T47D (cell line): ENCODE results near the gene ERMAP.

Experiments
- DNase-seq, 2 experiments: peaks; one replicate each; pipeline versions ENCODE4 v3.0.0 to v3.0.0-alpha.2; 2011 to 2012; ENCODE audit warnings: low read depth in 1 of 2, low spot score in 1 of 2
- JUND ChIP-seq: IDR thresholded peaks from 2 replicates; pipeline ENCODE4 v1.6.1; 2012; ENCODE audit warnings: low read depth
- in situ Hi-C: cut with HindIII; loops from 2 replicates; pipeline ENCODE4 v1.10.0; 2016; ENCODE audit warnings: low sequenced_read_pairs, low pct_unique_long_range_greater_than_20kb

ERMAP gene, protein sequence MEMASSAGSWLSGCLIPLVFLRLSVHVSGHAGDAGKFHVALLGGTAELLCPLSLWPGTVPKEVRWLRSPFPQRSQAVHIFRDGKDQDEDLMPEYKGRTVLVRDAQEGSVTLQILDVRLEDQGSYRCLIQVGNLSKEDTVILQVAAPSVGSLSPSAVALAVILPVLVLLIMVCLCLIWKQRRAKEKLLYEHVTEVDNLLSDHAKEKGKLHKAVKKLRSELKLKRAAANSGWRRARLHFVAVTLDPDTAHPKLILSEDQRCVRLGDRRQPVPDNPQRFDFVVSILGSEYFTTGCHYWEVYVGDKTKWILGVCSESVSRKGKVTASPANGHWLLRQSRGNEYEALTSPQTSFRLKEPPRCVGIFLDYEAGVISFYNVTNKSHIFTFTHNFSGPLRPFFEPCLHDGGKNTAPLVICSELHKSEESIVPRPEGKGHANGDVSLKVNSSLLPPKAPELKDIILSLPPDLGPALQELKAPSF

DNA sequence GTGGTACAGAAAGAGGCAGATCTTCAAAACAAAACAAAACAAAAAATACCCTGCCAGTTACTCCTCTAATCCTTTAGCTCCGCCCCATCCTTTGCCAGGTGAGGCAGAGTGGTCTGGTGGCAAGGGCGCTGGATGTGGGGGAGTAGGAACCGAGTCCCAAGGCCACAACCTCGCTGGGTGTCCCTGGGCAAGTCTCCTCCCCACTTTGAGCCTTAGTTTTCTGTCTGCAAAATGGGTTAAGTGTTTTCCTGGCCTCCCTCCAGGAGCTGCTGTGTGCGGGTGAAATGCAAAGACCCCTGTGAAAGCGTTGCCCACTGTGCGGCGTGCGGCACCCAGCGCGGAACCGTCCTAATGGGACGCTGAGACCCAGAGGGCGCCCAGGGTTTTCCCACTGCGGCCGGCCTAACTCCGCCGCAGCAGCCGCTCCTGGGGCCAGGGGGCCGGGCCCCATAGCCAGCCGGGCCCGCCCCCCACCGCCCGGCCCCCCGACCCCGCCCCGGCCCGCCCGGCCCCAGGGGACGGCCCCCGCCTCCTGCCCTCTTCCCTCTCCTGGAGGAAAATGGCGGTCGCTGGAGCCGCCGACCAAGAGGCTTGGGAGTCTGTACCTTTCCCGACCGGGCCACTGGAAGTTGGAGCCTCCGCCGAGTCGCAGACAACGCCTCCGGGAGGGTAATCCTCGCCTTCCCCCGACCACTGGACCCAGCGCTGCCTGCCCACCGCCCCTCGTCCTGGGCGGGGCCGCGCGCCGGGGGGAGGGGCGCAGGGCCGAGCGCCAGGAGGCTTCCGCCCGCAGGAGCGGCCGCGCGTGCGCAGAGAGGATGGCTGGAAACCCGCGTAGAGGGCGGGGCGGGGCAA is at the start of gene ERMAP, which contains the start of gene SVBP:
ERMAP (plus strand) TSS at position 538 of the 855 bp plus-strand sequence. CDS start 13,327 bp downstream, outside the sequence.
SVBP (minus strand) TSS at position 813 of the 855 bp plus-strand sequence. CDS start 853 bp downstream, outside the sequence.
- no peak for TF ChIP-seq JUND
- in situ Hi-C loops, result no loop called here
- peak; percentile 78 to 85 for DNase-seq

DNA sequence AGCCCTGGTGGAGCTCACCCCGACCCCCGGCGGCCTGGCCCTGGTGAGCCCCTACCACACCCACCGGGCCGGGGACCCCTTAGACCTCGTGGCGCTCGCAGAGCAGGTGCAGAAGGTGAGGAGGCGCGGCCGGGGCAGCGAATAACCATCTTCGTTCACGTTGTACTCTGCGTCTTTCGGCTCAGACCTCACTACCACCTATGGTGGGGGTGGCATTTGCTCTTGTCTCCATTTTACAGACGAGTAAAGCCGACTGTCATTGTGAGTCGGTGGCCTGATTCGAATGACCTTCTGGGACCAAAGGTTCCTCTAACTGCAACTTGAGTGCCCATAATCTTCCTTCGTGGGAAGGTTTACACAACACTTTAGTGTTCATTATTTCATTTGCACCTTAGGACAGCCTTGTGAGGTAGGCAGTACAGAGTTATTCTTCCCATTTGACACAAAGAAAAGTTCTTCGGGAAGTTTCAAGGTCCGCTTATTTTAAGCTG is 49.4 kb upstream of the ERMAP start:
- TF ChIP-seq JUND, result no peak
- in situ Hi-C loops, result no loop called here
- peak in 1 of 2 experiments; percentile 11 for DNase-seq

DNA sequence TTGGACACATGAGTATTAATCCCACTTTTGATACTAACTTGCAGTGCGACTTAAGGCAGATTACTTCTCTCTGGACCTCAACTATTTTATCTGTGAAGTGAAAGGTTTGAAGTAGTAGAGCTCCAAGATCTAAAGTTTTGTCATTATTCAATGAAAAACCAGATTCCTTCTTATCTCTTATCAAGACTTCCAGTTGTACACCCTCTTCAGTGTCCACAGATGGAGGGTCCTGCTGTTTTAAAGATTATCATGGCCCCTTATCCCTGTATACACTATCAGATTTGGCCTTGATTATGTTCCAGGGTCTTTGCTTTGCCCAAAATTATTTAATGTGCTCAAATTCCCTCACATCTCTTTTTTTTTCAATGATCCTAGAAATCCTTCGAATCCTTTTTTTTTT is 48.8 kb upstream of the ERMAP start:
- in situ Hi-C loops, result no loop called here
- DNase-seq, result no peak
- no peak for TF ChIP-seq JUND

DNA sequence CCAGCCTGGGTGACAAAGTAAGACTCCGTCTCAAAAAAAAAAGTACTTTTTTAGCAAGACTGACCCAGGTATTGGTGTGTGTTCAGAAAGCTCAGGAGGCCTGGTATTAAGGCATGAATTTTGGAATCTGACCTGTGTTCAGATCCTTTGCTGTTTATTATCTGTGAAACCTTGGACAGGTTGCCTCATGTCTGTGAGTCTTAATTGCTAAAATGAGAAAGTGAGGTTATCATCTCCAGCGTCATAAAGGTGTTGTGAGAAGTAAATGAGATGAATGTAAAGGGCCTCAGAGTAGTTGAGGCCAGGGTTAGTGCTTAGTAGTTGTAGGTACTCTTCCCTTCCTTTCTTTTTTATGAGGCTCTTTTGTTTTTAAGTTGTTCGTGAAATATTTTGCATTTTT is 47.1 kb upstream of the ERMAP start:
- no peak for TF ChIP-seq JUND
- no peak for DNase-seq
- in situ Hi-C loops, result no loop called here

DNA sequence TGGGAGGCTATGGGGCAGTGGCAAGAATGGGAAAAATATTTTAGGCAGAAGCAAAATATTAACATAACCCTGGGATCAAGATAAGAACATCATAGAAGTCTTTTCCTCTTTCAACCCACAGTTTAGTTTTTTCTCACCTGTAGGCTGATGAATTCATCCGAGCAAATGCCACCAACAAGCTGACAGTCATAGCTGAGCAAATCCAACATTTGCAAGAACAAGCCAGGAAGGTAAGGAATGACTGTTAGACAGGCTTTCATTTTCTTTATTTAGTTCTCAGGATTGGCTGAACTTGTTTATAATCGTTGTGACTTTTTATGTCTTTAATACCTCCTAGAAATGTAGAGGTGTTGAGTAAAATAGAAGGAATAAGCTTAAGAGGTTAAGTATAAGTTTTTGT is 43.5 kb upstream of the ERMAP start:
- in situ Hi-C loops, result no loop called here

DNA sequence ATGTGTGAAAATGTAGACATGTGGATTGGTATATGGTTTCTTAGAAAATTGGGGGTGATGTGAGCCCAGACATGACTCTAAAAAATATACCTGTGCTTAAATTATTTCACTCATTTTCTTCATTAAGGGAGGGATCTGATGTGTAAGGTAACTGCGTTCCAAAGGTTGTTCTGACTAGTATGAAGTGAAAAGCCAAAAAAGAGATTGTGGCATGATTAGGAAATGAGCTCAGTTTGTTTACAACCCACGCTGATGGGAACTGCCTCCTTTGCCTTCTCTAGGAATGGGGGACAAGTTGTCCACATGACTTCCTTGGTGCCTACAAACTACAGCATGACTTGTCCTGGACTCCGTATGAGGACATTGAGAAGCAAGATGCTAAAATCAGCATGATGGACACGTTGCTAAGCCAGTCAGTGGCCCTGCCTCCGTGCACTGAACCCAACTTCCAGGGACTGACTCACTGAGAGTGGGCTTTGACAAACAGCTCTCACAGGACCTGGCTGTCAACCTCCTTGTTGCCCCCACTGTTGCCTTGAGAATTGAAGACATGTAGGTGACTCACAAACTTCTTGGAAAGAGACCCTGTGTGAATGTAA is 41.9 kb upstream of the ERMAP start:
- in situ Hi-C loops, result no loop called here

More for the DNA sequence above, 43.5 kb upstream of the ERMAP start:
- DNase-seq, result no peak
- no peak for TF ChIP-seq JUND

DNA sequence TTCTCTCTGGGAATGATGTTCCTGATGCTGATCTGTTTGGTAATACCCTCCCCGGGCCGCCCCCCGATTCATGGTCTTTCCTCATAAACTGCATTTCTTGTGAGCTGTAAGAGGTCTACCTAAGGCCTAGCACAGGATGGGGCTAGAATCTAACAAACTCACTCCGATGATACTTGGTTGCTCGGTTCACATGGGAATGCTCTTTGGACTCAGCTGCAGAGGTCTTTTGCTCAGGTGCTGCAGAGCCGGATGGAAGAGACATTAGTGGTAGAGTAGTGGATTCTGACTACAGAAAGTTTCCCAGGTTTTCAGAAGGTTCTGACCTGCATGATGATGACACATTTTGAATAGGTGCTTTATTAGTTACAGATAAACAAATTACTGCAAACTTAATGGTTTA is 40.4 kb upstream of the ERMAP start:
- no peak for DNase-seq
- in situ Hi-C loops, result no loop called here
- no peak for TF ChIP-seq JUND

More for the DNA sequence above, 41.9 kb upstream of the ERMAP start:
- no peak for DNase-seq
- TF ChIP-seq JUND, result no peak

DNA sequence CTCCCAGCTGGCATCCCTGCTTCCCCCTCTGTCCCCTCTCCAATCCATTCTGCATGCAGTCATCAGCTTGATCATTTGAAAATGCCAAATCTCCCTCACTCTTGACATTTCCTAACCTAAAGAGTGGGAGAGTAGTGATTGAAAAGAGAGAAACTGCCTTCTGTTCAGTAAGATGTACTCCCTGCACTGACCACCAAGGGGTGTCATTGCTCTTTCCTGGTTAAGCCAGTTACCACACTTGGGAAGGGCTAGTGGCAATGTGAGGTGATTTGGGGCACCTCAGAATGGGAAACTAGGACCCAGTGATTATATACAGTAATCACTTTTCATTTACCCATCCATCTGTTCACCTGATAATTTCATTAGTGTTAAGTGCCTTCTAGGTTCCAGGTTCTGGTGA is 39.1 kb upstream of the ERMAP start:
- TF ChIP-seq JUND, result no peak
- DNase-seq, result peak; percentile 21 to 56
- in situ Hi-C loops, result no loop called here

DNA sequence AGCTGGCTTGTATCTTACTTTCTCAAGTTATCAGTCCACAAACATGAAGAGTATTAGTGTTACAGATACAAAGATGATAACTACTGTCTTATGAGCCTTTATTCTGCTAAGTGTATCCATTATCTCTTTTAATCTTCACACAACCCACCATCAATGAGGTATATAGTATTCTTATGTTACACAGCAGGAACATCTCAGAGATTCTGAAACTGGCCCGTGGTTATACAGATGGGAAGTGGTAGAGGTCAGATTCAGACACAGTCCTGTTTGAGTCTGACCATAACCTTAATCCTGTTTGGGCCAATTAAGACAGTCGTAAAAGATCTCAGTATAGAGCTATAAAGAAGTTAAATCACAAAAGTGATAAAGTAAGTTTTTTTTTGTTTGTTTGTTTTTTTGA is 37.2 kb upstream of the ERMAP start:
- no peak for DNase-seq
- TF ChIP-seq JUND, result no peak
- in situ Hi-C loops, result no loop called here

DNA sequence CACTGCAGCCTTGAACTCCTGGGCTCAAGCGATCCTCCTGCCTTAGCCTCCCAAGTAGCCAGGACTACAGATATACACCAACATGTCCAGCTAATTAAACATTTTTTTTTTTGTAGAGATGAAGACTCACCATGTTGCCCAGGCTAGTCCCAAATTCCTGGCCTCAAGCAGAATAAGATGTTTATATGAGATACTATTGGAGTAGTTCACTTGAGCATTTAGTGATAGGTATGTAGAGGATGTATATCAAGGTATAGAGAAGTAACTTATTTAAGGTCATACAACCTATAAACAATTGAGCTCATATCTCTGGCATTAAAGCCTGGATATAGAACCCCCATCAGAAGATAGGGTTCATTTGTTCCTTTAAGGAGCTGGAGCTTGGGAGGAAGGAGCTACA is 36.7 kb upstream of the ERMAP start:
- TF ChIP-seq JUND, result no peak
- in situ Hi-C loops, result no loop called here
- no peak for DNase-seq

DNA sequence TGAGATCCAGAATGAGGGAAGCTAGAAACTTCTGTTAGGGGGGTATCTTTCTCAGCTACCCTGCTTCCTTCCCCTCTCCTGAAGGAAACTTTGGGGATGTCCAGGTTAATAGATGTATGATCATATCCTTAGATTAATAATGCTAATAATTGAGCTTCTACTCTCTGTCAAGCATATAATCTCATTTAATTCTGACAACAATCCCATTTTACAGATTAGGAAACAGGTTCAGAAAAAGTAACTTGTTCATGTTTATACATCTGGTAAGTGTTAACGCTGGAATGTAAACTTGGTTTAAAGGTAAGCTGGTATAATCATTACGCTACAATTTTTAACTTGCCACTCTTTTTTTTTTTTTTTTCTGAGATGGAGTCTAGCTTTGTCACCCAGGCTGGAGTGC is 33.8 kb upstream of the ERMAP start:
- no peak for TF ChIP-seq JUND
- in situ Hi-C loops, result no loop called here

DNA sequence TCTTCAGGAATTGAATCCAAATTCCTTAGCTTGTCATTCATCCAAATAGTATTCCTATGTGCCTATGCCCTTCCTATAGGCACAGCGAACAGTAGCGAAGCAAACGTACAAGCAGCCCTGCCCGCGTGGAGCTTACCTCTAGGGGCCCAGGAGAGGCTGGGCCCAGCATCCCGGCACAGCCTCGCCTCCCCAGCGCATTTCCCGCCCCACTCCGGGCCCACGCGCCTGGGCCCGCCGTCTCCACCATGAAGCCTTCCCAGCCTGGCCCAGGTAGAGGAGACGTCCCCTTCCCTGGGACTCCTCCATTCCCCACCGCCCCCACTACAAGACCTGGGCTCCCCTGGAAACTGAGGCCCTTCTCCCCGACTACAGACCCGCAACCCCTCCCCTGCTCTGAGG is 32.4 kb upstream of the ERMAP start:
- in situ Hi-C loops, result no loop called here
- TF ChIP-seq JUND, result no peak
- DNase-seq, result no peak

More for the DNA sequence above, 33.8 kb upstream of the ERMAP start:
- no peak for DNase-seq
